Medulla oblongata (tissue), 1 donor: ENCODE measurements around the gene FAM177A1.
"Not testable (repeated sequence)": the region's sequence is repeated elsewhere in the genome, so short reads cannot be mapped to it uniquely, and the experiment has no call there.

Experiments used
- DNase-seq: peaks from one replicate; pipeline ENCODE4 v3.0.0-alpha.2; 2015; ENCODE audit errors: extremely low spot score

The FAM177A1 gene, protein sequence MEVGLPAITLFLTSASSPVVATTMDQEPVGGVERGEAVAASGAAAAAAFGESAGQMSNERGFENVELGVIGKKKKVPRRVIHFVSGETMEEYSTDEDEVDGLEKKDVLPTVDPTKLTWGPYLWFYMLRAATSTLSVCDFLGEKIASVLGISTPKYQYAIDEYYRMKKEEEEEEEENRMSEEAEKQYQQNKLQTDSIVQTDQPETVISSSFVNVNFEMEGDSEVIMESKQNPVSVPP

DNA sequence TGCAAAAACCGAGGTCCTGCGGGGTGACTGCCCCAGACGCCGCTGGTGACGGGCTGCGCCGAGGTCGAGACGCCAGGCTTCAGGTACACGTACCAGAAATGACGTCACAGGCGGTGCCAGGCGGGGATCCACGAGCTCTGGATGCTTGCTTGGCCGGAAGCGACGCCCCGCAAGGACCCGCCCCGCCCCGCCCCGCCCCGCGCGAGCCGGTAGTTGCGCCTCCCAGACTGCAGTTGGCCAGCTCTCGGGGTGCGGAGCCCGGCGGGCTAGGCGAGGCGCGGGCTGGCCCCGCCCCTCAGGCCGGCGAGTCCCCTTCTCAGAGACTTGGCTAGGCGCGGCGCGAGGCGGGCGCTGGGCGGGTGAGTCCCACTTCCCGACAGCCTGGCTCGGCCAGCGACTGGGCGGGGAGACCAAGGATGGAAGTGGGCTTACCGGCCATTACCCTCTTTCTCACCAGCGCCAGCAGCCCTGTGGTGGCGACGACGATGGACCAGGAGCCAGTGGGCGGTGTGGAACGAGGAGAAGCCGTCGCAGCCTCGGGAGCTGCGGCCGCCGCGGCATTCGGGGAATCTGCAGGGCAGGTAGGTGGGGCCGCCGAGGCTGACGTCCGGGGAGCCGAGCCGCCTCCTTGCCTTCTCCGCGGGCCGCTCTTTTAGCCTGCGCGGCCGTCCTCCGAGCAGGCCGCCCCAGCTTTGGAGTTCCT is at the start of gene FAM177A1:
Gene FAM177A1 (plus strand): TSS at position 225 of the 703 bp plus-strand sequence. CDS start 192 bp downstream, at position 417.
- peak; percentile 97 for DNase-seq

DNA sequence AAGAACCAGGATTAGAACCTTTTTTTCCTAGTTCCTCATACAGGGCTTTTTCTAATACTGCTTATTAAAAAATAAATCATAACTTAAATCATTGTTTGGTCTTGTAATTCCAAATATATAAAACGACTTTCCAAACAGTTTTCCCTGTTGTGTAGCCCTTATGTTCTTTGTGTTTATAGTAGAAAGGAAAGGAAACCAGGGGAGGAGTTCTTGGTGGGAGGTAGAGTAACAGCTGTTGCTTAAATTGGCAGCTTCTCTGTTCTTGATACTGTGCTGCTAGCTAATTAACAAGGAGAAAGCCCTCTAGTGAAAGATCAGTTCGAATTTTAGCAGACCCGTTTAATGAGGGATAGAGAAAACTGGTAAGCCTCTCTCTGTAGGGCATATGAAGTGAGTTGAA is 48.3 kb upstream of the FAM177A1 start:
- no peak for DNase-seq

DNA sequence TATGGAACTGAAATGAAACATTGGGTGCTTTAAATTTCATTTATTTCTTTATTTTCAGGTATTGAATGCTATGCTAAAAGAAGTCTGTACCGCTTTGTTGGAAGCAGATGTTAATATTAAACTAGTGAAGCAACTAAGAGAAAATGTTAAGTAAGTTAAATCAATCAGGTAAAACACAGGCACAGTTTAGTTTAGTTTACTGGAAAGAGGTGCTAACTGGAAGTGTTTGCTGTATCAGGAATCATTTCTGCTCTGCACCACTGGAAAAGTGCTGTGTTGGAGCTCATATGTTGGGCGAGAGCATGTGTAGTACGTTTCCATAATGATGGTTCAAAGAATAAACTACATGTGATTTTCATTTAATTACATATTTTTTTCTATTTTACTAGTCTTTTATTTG is 46.6 kb upstream of the FAM177A1 start:
- no peak for DNase-seq

DNA sequence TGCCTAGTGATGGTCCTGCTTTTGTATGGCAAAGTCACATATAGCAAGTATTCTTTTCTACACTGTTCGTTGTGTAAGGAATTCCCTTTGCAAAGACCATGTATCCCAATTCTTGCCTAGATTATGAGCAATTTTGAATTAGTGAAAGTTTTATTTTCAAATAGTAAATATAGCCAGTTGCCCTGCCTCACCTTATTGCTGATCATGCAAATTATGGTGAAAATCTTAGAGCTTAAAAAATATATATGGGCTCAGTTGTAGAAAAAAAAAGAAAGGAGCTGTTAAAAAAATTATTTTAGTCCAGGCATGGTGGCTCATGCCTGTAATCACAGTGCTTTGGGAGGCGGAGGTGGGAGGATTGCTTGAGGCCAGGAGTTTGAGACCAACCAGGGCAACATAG is 44.5 kb upstream of the FAM177A1 start:
- DNase-seq, result no peak

DNA sequence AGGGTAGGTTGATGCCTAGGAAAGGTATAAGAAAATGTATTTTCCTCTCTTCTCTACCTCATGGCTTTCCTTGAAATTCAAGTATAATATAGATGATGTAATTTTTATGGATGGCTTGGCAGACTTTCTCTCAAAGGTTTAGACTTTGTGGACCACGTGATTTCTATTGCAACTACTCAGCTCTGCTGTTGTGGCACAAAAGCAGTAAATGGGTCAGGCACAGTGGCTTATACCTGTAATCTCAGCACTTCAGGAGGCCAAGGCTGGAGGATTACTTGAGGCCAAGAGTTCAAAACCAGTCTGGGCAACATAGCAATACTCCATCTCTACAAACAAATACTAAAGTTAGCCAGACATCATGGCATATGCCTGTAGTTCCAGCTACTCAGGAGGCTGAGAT is 41.2 kb upstream of the FAM177A1 start:
- DNase-seq, result no peak

DNA sequence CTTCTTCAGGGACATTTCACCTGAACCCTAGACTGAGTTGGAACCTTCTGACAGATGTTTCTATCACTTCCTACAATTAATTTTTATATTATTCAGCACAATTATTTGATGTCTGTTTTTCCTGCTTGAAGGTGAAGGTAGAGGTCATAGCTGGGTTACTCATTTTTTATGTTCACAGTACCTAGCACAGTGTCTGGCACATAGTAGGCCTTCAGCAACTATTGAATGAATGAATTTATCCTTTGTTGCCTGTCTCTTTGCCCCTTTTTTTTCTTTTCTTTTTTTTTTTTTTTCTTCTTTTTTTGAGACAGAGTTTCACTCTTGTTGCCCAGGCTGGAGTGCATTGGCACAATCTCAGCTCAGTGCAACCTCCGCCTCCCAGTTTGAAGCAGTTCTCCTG is 29.5 kb upstream of the FAM177A1 start:
- no peak for DNase-seq

DNA sequence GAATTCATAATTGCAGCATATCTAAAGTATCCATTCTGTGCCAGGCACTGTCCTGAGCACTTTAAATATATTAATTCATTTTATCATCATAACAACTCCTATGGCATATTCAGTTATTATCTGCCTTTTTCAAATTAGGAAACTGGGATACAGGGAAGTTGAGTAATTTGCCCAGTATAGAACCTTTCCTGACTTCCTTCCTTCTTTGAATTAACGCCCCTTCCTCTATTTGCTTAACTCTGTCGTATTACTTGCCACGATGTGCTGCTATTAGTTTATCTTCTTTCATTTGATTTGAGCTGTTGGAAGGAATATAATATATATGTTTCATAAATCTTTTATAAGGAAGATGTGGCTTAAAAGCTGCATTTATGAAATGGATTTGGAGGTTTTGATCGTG is 25.4 kb upstream of the FAM177A1 start:
- no peak for DNase-seq

DNA sequence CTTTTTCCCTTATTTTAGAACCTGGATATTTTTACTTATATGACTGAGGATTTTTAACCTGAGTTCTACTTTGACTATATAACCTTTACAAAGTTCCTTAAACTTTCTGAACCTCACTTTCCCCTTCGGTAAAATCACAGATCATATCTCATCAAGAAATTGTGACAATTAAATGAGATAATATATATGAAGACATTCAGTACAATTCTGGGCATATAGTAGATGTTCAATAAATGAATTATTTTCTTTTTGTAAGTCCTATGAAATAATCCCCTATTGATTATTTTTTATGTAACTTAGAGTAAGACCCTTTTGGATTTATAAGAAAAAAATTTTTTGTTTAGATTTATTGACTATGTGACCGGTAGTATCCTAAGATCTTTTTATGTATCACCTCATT is 17.6 kb upstream of the FAM177A1 start:
- no peak for DNase-seq

DNA sequence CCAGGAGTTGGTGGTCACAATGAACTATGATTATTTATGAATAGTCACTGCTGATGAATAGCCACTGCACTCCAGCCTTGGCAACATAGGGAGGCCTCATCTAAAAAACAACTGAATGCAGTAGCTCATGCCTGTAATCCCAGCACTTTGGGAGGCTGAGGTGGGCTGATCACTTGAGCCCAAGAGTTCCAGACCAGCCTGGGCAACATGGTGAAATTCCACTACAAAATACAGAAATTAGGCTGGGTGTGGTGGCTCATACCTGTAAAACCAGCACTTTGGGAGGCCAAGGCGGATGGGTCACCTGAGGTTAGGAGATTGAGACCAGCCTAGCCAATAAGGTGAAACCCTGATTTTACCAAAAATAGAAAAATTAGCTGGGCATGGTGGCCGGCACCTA is 13.5 kb upstream of the FAM177A1 start:
- no peak for DNase-seq

DNA sequence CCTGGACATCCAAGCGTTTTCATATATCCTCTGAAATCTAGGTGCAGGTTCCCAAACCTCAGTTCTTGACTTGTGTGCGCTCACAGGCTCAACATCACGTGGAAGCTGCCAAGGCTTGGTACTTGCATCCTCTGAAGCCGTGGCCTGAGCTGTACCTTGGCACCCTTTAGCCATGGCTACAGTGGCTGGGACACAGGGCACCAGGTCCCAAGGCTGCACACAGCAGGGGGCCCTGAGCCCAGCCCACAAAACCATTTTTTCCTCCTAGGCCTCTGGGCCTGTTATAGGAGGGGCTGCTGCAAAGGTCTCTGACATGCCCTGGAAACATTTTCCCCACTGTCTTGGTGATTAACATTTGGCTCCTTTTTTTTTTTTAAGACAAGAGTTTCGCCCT is 11.6 kb upstream of the FAM177A1 start:
- DNase-seq, result no peak

DNA sequence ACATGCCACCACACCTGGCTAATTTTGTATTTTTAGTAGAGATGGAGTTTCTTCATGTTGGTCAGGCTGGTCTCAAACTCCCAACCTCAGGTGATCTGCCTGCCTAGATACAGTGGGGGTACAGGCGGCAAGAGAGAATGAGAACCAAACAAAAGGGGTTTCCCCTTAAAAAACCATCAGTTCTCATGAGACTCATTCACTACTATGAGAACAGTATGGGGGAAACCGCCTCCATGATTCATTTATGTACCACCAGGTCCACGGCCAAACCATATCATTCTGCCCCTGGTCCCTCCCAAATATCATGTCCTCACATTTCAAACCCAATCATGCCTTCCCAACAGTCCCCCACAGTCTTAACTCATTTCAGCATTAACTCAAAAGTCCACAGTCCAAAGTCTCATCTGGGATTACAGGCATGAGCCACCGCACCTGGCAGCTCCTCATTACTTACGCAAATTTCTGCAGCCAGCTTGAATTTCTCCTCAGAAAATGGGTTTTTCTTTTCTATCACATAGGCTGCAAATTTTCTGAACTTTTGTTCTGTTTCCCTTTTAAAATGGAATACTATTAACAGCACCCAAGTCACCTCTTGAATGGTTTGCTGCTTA is 11.0 kb upstream of the FAM177A1 start:
- DNase-seq, result not testable (repeated sequence)

DNA sequence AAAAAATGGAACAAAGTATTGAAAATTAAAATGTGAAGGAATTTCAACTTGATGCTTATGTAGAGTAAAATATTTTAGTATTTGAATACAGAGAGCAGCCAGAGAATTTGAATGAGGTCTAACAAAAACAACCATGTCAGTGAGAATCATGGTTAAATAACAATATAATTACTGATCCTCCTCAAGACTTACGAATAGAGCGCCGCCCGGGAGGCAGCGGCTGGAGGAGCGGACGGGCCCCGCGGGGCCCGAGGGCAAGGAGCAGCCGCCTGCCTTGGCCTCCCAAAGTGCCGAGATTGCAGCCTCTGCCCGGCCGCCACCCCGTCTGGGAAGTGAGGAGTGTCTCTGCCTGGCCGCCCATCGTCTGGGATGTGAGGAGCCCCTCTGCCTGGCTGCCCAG is 7.8 kb upstream of the FAM177A1 start:
- not testable (repeated sequence) for DNase-seq

DNA sequence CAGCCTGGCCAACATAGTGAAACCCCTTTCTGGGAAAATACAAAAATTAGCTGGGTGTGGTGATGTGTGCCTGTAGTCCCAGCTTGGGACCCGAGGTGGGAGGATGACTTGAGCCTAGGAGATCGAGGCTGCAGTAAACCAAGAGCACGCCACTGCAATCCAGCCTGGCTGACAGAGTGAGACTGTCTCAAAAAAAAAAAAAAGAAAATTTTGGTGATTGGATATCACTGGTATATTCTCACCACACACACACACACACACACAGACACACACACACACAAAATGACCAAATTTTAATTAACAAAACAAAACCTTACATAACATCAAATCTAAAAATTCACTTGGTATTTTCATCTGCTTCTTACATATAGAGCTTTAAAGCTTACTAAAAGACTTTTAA is 3.4 kb upstream of the FAM177A1 start:
- no peak for DNase-seq

DNA sequence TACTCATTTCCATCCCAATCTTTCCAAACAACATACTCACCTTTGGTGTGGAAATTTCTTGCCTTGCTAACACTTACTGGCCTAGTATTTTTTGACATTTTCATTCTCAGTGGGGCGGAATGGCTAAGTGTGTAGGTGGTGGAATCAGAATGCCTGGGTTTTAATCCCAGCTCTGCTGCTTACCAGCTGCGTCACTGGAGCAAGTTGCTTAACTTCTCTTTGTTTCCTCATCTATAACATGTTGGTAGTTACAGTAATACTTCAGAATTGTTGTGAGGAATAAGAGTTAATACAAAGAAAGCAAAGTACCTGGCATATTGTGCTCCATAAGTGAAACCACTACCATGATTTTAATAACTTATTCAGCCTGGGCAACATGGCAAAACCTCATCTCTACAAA is 3.0 kb upstream of the FAM177A1 start:
- DNase-seq, result no peak

DNA sequence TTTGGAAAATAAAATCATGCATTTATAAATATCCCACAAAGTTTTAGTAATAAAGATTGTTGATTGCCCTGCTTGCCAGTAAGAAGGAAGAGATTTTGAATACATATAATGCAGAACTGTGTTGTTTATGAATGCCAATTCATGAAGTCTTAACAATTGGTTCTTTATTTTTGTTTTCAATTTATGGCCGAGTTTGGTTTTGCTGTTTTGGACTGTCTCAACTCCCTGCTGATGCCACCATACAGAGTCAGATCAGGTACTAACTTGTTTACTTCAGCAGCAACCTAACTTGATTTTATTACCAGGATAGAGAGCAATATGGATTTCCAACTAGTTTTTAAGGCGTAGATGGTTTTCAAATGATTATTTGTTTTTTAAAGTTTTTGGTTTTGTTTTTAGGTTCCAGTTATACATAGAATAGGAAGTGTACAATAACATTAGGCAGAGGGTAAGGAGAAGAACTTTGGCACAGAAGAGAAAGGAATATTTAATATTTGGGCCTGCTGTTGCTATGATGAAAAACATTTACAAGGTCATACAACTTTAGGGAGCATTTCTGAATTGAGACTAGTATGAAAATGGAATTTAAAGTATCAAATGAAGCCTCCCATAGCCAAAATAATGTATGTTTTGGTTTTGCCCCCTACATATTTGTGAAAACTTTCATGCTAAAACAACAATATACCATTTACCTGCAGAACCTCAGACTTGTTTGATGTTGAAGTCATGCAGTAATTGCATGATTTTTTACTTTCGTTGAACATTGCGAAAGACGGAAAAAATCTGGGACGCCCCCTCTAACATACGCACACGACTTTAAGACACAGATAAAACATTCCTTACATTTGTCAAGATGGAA is 904 bp upstream of the FAM177A1 start:
- peak; percentile 59 for DNase-seq

DNA sequence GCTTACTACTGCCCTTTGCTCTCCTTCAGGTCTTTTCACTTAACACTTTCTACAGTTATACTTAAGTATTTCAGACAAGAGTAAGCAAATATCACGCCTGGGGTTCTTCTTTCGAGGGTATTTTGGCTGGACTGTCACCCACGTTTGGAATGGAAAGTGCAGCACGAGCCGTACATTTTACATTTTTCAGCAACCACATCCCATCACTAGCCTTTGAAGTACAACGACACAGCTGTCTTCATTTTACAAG is 349 bp upstream of the FAM177A1 start:
- no peak for DNase-seq

DNA sequence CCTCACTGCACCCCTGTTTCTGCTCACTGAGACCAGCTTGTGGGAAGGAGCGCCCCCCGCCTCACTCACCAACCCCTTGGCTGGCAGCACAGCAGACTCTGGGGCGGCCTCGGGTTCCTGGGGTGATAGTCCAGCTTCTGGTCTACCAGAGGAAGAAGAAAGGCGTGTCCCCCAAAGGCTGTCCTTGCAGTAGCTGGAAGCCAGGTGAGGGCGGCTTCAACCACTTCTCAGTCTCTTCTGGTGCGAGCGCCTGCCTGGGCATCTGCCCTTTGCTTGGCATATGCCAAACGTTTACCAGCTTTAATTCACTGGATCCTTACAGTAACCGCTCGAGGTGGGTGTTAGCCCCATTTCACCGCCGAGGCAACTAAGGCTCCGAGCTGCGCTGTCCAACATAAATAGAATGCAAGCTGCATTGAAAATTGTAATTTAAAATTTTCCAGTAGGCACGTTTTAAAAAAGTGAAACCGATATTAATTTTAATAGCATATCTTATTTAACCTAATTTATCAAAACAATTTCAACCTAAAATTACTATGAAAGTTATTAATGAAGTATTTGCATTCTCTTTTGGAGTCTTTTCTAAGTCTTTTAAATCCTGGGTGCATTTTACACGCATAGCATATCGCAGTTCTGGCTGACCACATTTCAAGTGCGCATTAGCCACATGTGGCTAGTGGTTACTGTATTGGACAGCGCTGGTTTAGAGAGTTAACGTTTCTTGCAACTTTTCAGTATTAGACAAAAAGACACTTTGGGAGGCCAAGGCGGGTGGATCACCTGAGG is 872 bp downstream of the FAM177A1 start:
- peak; percentile 50 for DNase-seq

DNA sequence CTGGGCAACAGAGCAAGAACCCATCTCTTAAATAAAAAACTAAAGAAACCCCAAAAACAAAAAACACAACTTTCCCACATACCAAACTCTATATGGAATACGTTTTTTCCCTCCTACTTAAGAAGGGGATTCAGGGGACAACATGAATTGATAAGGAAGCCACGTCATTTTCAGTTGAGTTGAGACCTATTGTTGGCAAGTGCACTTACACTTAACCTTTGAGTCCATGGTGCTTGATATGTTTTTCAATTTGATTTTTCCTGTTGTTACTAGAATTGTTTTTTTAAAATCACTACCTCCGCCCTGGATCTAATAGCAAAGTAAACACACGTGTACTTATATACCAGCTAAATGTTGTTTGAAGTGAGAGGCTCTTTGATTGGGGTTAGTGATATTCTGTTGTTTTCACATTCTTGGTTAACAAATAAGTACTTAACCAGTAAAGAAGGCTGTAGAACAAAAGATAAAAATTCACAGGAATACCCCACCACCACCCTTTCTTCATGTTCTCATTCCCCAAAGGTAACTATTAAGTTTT is 2.0 kb downstream of the FAM177A1 start:
- DNase-seq, result no peak

DNA sequence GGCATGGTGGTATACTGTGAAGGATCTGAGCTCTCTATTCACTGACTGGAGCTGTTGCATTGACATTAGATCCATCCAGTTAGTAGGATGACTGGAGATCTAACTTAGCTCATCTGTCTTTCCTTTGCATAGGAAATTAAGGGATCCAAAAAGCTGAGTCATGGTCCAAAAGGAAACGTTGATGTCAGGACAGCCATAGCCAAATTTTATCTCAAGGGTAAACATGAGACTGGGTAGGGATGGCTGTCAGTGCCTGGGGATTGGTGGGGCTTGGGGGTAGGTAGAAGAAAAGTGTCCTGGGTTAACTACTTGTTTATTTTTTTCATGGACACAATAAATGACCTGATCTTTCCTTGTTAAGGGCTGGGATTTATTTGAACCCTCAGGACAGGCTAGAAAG is 4.6 kb downstream of the FAM177A1 start:
- no peak for DNase-seq

DNA sequence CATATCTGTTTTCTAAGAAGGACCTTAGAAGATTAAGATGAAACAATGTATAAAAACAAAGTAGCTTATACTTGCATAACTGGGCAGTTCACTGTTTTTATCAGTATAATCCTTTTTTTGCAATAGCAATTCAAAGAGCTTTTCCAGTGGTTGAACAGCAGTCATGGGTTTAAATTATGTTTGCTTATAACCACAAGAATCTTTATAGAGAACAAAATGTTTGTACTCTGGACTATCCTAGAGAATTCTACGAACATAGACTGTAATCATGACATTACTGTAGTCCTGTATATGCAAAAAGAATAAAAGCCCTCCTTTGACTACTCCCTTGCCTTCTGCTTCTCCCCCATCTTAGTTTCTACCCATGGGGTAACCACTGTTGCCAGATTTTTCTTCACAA is 5.7 kb downstream of the FAM177A1 start:
- no peak for DNase-seq

DNA sequence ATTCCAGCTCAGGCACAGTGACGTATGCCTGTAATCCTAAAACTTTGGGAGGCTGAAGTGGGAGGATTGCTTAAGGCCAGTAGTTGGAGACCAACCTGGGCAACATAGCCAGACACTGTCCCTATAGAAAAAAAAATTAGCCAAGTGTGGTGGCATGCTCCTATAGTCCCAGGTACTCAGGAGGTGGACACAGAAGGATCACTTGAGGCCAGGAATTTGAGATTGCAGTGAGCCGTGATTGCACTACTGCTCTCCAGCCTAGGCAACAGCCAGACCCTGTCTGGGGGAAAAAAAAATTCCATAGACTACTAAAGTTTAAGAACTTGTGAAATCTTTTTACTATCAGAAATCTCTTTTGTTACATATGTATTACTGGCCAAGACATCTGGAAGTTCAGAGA is 6.6 kb downstream of the FAM177A1 start:
- no peak for DNase-seq
